ENCODE results near the gene CDKN2A.
A peak's percentile ranks its signal among the peaks of the same experiment; 100 is the strongest.

Gene CDKN2A

DNA sequence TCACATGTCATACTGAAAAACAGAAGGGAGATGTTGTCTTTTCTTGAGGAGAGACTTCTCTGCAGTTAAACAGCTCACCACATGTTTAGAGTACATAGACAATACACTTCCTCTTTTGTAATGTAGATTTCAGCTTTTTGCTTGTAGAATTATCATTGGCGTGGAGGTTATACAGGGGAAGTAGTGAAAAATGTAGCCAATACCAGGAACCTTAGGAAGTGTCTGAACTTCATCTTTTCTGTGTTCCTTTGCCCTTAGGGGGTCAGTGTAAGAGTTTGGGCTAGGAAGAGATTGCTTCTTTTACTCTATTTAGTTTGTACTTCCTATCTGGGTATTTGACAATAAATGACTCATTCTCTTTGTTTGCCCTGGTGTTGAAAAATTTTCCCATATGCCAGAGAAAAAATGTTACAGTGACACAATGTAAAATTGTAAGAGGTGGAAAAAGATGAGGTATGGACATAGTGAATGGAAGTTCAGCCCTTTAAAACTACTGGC is 36.0 kb upstream of the CDKN2A start:
- Mint-ChIP-seq H3K4me1 (no peaks in the 10 kb centered on the region), H3K27ac (no peak overlapping the region), H3K36me3 (ENCODE audit: low read depth) (no peaks in the 10 kb centered on the region), H3K4me3 (no peak overlapping the region), H3K9me3 (no peaks in the 10 kb centered on the region), H3K27me3 (ENCODE audit: low read depth) (no peaks in the 10 kb centered on the region)
- TF ChIP-seq, protein P1, sequence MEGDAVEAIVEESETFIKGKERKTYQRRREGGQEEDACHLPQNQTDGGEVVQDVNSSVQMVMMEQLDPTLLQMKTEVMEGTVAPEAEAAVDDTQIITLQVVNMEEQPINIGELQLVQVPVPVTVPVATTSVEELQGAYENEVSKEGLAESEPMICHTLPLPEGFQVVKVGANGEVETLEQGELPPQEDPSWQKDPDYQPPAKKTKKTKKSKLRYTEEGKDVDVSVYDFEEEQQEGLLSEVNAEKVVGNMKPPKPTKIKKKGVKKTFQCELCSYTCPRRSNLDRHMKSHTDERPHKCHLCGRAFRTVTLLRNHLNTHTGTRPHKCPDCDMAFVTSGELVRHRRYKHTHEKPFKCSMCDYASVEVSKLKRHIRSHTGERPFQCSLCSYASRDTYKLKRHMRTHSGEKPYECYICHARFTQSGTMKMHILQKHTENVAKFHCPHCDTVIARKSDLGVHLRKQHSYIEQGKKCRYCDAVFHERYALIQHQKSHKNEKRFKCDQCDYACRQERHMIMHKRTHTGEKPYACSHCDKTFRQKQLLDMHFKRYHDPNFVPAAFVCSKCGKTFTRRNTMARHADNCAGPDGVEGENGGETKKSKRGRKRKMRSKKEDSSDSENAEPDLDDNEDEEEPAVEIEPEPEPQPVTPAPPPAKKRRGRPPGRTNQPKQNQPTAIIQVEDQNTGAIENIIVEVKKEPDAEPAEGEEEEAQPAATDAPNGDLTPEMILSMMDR (IDR thresholded peaks at IDR 0.05; ENCODE audit: unreplicated experiment in 3 of 3): no peak

DNA sequence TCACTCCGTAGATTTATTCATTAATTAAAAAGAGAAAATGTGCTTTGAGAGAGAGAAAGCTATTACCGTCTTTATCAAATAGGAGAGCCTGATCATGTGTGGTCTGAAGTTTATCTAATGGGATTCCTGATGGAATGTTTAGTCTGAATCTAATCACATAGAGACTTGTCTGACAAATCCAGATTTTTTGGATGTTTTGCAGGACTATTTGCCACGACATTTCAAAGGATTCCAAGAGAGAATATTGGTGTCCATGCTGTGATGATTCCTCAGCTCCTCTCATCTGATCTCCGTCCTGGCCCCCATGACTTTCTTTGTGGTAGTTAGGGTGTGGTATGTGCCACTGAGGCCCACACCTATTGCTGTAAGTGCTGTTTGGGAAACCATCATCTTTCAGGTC is 35.0 kb upstream of the CDKN2A start:
- no peak overlapping the region for H3K27ac Mint-ChIP-seq
- no peaks in the 10 kb centered on the region for H3K9me3 Mint-ChIP-seq
- H3K27me3 Mint-ChIP-seq (ENCODE audit: low read depth): no peaks in the 10 kb centered on the region
- H3K4me3 Mint-ChIP-seq: no peak overlapping the region
- H3K4me1 Mint-ChIP-seq: no peaks in the 10 kb centered on the region
- TF ChIP-seq, protein P1 (IDR thresholded peaks at IDR 0.05; ENCODE audit: unreplicated experiment in 3 of 3): no peak
- H3K36me3 Mint-ChIP-seq (ENCODE audit: low read depth): no peaks in the 10 kb centered on the region

DNA sequence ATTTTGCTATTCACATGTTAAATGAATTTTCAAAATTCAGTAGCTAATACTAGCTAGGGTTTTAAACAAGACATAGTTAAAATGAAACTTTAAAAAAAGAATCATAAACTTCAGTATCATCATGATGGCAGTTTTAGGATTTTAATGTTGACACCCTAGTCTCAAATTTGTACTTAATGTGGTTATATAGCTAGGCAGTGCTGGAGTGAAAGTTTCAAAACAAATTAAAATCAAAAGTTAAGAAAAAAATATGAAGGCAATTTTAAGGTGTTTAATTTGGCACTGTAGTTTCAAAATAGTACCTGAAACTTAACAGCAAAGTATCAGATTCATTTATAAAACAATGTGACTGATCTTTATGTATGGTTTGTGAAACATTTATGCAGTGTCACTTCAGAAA is 34.2 kb upstream of the CDKN2A start:
- TF ChIP-seq, protein P1 (IDR thresholded peaks at IDR 0.05; ENCODE audit: unreplicated experiment in 3 of 3): no peak
- no peaks in the 10 kb centered on the region for H3K9me3 Mint-ChIP-seq
- no peak overlapping the region for H3K4me3 Mint-ChIP-seq
- no peaks in the 10 kb centered on the region for H3K36me3 Mint-ChIP-seq (ENCODE audit: low read depth)
- no peaks in the 10 kb centered on the region for H3K27me3 Mint-ChIP-seq (ENCODE audit: low read depth)
- no peak overlapping the region for H3K27ac Mint-ChIP-seq
- H3K4me1 Mint-ChIP-seq: no peaks in the 10 kb centered on the region

DNA sequence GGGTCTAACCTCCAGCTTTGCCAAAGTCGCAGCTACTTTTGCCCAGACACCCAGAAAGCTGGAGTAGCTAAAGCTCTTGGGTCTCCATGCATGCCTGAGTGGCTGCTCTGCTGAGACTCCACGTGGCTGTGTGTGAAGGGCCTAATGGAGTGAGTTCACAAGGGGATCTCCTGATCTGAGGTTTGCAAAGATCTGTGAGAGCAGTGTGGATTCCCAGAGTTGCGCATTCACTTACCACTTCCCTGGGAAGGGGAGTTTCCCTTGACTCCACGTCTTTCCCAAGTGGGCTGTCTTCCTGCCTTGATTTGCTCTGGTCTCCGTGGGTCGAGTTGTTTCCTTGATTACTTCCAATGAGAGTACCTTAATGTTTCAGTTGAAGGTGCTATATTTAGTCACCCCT is 32.5 kb upstream of the CDKN2A start:
- H3K27me3 Mint-ChIP-seq (ENCODE audit: low read depth): peaks cover 3% of the 10 kb centered on the region
- no peak overlapping the region for H3K27ac Mint-ChIP-seq
- TF ChIP-seq, protein P1 (IDR thresholded peaks at IDR 0.05; ENCODE audit: unreplicated experiment in 3 of 3): no peak
- no peak overlapping the region for H3K4me3 Mint-ChIP-seq
- H3K9me3 Mint-ChIP-seq: no peaks in the 10 kb centered on the region
- H3K36me3 Mint-ChIP-seq (ENCODE audit: low read depth): no peaks in the 10 kb centered on the region
- H3K4me1 Mint-ChIP-seq: no peaks in the 10 kb centered on the region

DNA sequence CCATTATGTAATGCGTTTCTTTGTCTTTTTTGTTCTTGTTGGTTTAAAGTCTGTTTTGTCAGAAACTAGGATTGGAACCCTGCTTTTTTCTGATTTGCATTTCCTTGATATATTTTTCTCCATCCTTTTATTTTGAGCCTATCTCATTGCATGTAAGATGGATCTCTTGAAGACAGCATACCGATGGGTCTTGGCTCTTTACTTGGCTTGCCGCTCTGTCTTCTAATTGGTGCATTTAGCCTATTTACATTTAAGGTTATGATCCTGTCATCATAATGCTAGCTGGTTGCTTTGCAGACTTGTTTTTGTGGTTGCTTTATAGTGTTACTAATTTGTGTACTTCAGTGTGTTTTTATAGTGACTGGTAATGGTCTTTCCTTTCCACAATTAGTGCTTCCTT is 28.2 kb upstream of the CDKN2A start:
- H3K4me3 Mint-ChIP-seq: no peak overlapping the region
- TF ChIP-seq, protein P1 (IDR thresholded peaks at IDR 0.05; ENCODE audit: unreplicated experiment in 3 of 3): no peak
- no peaks in the 10 kb centered on the region for H3K4me1 Mint-ChIP-seq
- peaks cover 3% of the 10 kb centered on the region for H3K9me3 Mint-ChIP-seq
- H3K27ac Mint-ChIP-seq: no peak overlapping the region
- no peaks in the 10 kb centered on the region for H3K36me3 Mint-ChIP-seq (ENCODE audit: low read depth)
- H3K27me3 Mint-ChIP-seq (ENCODE audit: low read depth): peaks cover 10% of the 10 kb centered on the region

DNA sequence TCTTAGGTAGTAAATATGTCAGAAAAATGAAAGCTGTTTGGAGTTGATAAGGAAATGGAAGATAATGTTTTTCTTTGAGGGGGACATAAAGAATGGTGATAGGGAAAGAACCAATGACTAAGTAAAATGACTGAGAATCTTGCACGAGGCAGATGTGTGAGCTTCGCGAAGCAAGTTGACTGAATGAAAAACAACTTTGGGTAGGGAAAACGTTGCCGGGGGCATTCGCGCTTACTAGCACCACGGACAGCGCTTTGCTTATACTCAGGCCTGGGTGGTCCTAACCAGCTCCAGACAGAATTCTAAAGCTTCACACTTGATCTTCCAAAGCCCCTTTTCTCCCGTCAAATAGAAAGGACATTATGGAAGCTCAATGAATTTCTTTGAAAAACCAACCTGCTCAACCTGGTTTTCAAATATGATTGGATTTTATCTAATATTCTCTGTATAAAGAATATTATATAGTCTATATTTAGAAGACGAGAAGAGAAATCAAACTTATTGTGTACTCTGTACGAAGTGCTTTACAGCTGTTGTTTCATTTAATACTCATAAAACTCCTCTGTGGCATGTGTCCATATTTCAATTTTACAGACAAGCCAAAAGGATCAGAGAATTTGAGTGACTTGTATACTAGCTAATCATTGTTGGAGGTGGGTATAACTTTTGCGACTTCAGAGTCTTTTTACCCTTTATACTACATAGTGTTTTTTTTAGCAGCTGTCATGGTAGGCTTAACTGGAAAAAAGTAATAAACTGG is 16.9 kb upstream of the CDKN2A start:
- H3K4me3 Mint-ChIP-seq: peak overlapping the region in 1 of 3 experiments; percentile 15
- no peaks in the 10 kb centered on the region for H3K36me3 Mint-ChIP-seq (ENCODE audit: low read depth)
- H3K27ac Mint-ChIP-seq: no peak overlapping the region
- TF ChIP-seq, protein P1 (IDR thresholded peaks at IDR 0.05; ENCODE audit: unreplicated experiment in 3 of 3): no peak
- peaks cover 53% of the 10 kb centered on the region for H3K27me3 Mint-ChIP-seq (ENCODE audit: low read depth)
- no peaks in the 10 kb centered on the region for H3K9me3 Mint-ChIP-seq
- peaks cover 9% of the 10 kb centered on the region for H3K4me1 Mint-ChIP-seq
